ENCODE data around the gene IFI30. TPM values are rescaled to one million over a fixed set of nuclear protein-coding genes. Genes with fewer than 3 reads are reported as not detected.

The IFI30 gene
- total RNA-seq, 4 donors from 2014 or later = 36.3 to 58.4 (median 40.1) TPM

DNA sequence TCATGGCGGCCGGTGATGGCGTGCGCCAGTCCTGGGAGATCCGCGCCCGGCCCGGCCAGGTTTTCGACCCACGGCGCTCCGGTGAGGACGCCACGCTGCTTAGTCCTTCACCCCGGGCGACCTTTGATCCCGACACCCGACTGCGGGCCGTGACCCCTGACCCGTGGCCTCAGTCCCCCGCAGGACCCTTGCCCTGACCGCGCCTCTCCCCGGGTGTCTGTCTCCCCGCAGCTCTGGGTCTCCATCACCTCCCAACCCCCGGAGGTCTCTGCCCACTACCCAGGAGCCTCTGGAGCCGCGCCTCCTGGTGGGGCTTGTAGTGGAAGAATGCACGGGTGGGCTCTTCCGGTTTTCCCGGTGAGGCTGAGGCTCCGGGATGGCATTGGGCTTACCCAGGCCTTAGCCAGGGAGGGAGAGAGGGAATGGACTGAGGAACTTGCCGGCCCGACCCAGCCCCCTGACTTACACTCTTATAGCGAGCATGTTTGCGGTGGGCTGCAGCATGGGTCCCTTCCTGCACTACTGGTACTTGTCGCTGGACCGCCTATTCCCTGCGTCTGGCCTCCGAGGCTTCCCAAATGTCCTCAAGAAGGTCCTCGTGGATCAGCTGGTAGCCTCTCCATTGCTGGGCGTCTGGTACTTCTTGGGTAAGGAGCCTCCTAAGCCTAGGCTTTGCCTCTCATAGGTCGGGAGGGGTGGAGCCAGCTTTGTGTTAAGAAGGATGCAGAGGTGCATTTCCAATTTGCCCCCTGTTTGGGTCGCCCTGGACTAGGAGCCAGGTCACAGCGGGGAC, 20.0 kb downstream of the IFI30 start:
- 4 to 17% methylated on average over 5 to 24 of the region's 46 CpGs for WGBS, 2 donors
- Histone ChIP-seq H3K4me3 (replicated peaks in 1 of 3) (peak overlapping the region; percentile 28 to 91 (median 32)), H3K9me3 (no peaks in the 10 kb centered on the region), H3K27ac (peak overlapping the region; percentile 14 to 78 (median 68)), H3K36me3 (peaks cover 0 to 11% of the 10 kb centered on the region in 2 donors), H3K27me3 (no peaks in the 10 kb centered on the region), H3K4me1 (peaks cover 17 to 18% of the 10 kb centered on the region in 2 donors)
- TF ChIP-seq POLR2A (IDR thresholded peaks at IDR 0.05) (no peak), CTCF (IDR thresholded peaks at IDR 0.05) (peak in 1 of 6 experiments; percentile 11)
- intact Hi-C loops (cut with DNase I) = no loop called here
- no peak for DNase-seq

DNA sequence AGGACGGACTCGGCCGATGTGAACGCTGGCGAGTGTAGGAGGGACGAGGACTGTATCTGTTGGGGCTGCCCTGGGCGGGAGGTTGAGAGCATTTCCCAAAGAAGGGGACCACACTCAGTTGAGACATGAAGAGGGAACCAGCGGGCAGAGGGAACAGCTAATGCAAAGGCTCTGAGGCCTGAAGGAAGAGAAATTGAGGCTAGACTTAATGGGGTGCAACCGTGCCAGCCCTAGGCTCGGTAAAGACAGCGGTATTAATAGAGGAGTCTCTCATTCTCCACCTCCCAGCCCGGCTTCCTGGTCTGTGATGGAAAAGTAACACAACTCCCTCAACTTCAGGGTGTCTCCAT, 20.5 kb downstream of the IFI30 start:
- Histone ChIP-seq H3K9me3 (no peaks in the 10 kb centered on the region), H3K4me3 (replicated peaks in 1 of 3) (peak overlapping the region in 1 of 3 donors; percentile 91), H3K4me1 (peaks cover 17 to 18% of the 10 kb centered on the region in 2 donors), H3K36me3 (peaks cover 0 to 14% of the 10 kb centered on the region in 2 donors), H3K27me3 (no peaks in the 10 kb centered on the region), H3K27ac (peak overlapping the region in 1 of 3 donors; percentile 13)
- DNase-seq = no peak
- WGBS, 2 donors = 64 to 70% methylated on average over 12 of the region's 12 CpGs
- TF ChIP-seq POLR2A (IDR thresholded peaks at IDR 0.05) (no peak), CTCF (IDR thresholded peaks at IDR 0.05) (no peak)
- intact Hi-C loops (cut with DNase I) = no loop called here

GRCh38 chr19:18194554-18195238, 21.1 kb downstream of the IFI30 start:
- H3K27me3 ChIP-seq = no peaks in the 10 kb centered on the region
- H3K27ac ChIP-seq = peak overlapping the region in 1 of 3 donors; percentile 13
- WGBS, 2 donors = 41 to 55% methylated on average over 15 to 27 of the region's 27 CpGs
- no peaks in the 10 kb centered on the region for H3K9me3 ChIP-seq
- DNase-seq = peak in 1 of 2 donors; percentile 16
- peaks cover 17 to 18% of the 10 kb centered on the region in 2 donors for H3K4me1 ChIP-seq
- H3K36me3 ChIP-seq = peaks cover 0 to 14% of the 10 kb centered on the region in 2 donors
- TF ChIP-seq POLR2A (IDR thresholded peaks at IDR 0.05) = no peak
- TF ChIP-seq CTCF (IDR thresholded peaks at IDR 0.05) = no peak
- intact Hi-C loops (cut with DNase I) = no loop called here
- H3K4me3 ChIP-seq (replicated peaks in 1 of 3) = no peak overlapping the region

DNA sequence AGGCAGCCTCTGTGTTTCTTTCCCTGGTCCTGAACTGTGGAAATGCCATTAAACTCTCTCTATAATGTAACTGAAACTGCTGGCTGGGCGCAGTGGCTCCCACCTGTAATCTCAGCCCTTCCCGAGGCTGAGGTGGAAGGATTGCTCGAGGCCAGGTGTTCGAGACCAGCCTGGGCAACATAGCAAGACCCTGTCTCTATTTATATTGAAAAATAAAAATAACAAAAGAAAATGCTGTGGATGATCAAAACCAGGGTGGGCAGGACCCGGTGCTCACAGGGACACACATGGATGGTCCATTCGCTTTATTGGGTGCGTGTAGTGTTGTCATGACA, 22.9 kb downstream of the IFI30 start:
- TF ChIP-seq CTCF (IDR thresholded peaks at IDR 0.05) (no peak), POLR2A (IDR thresholded peaks at IDR 0.05) (no peak)
- Histone ChIP-seq H3K27me3 (no peaks in the 10 kb centered on the region), H3K9me3 (no peaks in the 10 kb centered on the region), H3K4me3 (replicated peaks in 1 of 3) (no peak overlapping the region), H3K36me3 (peaks cover 0 to 14% of the 10 kb centered on the region in 2 donors), H3K4me1 (peaks cover 16 to 17% of the 10 kb centered on the region in 2 donors), H3K27ac (no peak overlapping the region)
- DNase-seq = no peak
- 90 to 95% methylated on average over 7 of the region's 7 CpGs for WGBS, 2 donors
- intact Hi-C loops (cut with DNase I) = no loop called here

GRCh38 chr19:18197306-18197705, 23.7 kb downstream of the IFI30 start:
- H3K4me1 ChIP-seq = peaks cover 12 to 14% of the 10 kb centered on the region in 2 donors
- H3K36me3 ChIP-seq = peaks cover 0 to 14% of the 10 kb centered on the region in 2 donors
- no peaks in the 10 kb centered on the region for H3K27me3 ChIP-seq
- H3K27ac ChIP-seq = no peak overlapping the region
- H3K4me3 ChIP-seq (replicated peaks in 1 of 3) = no peak overlapping the region
- TF ChIP-seq CTCF (IDR thresholded peaks at IDR 0.05) (no peak), POLR2A (IDR thresholded peaks at IDR 0.05) (no peak)
- DNase-seq = no peak
- intact Hi-C loops (cut with DNase I) = no loop called here
- WGBS, 2 donors = 93 to 96% methylated on average over 18 of the region's 18 CpGs
- no peaks in the 10 kb centered on the region for H3K9me3 ChIP-seq

All from thyroid gland (tissue), 4 donors.